Mesodermal cell (in vitro differentiated cells): ENCODE measurements around the gene PIGZ.

ENCODE experiments used
- H3K27ac ChIP-seq: 2 replicates; pipeline ENCODE4 v1.7.0; 2013; ENCODE audit warnings: mild to moderate bottlenecking, low read depth, low read length, moderate library complexity; ENCODE audit not compliant: severe bottlenecking
- H3K36me3 ChIP-seq: 2 replicates; pipeline ENCODE4 v1.7.1; 2013; ENCODE audit warnings: mild to moderate bottlenecking, low read length, moderate library complexity; ENCODE audit not compliant: control insufficient read depth, insufficient read depth
- H3K4me1 ChIP-seq: one replicate; pipeline ENCODE4 v1.7.1; 2013; ENCODE audit warnings: mild to moderate bottlenecking, low read length; ENCODE audit not compliant: insufficient read depth, control insufficient read depth, poor library complexity, severe bottlenecking
- H3K4me3 ChIP-seq: 2 replicates; pipeline ENCODE4 v1.7.0; 2013; ENCODE audit warnings: low read length, control low read depth, mild to moderate bottlenecking; ENCODE audit not compliant: insufficient read depth, poor library complexity, severe bottlenecking; ENCODE audit errors: extremely low read depth
- H3K9me3 ChIP-seq: 2 replicates; pipeline ENCODE4 v1.7.1; 2013; ENCODE audit warnings: mild to moderate bottlenecking, low read length, moderate library complexity; ENCODE audit not compliant: control insufficient read depth
- WGBS, 2 experiments: methylation state at CpG; one replicate each; pipeline ENCODE4 v1.1.5; 2013; ENCODE audit warnings: missing lambda C conversion rate in 2 of 2; ENCODE audit not compliant: insufficient coverage in 2 of 2; 5-methylcytosine and 5-hydroxymethylcytosine counted together

The PIGZ gene

GRCh38 chr3:197008436-197009209, 40.0 kb upstream of the PIGZ start:
- H3K4me3 ChIP-seq: no peak overlapping the region

GRCh38 chr3:197007953-197008352, 39.3 kb upstream of the PIGZ start:
- Histone ChIP-seq H3K27ac (no peak overlapping the region), H3K36me3 (no peaks in the 10 kb centered on the region), H3K4me3 (no peak overlapping the region), H3K4me1 (no peaks in the 10 kb centered on the region), H3K9me3 (no peaks in the 10 kb centered on the region)
- WGBS, 2 experiments: 84 to 96% methylated on average over 7 to 8 of the region's 8 CpGs

More at GRCh38 chr3:197008436-197009209, 40.0 kb upstream of the PIGZ start:
- Histone ChIP-seq H3K36me3 (no peaks in the 10 kb centered on the region), H3K4me1 (no peaks in the 10 kb centered on the region), H3K27ac (no peak overlapping the region), H3K9me3 (no peaks in the 10 kb centered on the region)
- 94 to 98% methylated on average over 14 to 18 of the region's 27 CpGs for WGBS, 2 experiments

GRCh38 chr3:197007296-197007940, 38.8 kb upstream of the PIGZ start:
- no peaks in the 10 kb centered on the region for H3K36me3 ChIP-seq
- H3K4me3 ChIP-seq: no peak overlapping the region
- 82 to 86% methylated on average over 6 to 7 of the region's 12 CpGs for WGBS, 2 experiments
- no peaks in the 10 kb centered on the region for H3K9me3 ChIP-seq
- no peak overlapping the region for H3K27ac ChIP-seq
- no peaks in the 10 kb centered on the region for H3K4me1 ChIP-seq

GRCh38 chr3:197006860-197007259, 38.2 kb upstream of the PIGZ start:
- 97 to 100% methylated on average over 4 of the region's 5 CpGs for WGBS, 2 experiments
- no peaks in the 10 kb centered on the region for H3K9me3 ChIP-seq

GRCh38 chr3:197006446-197006845, 37.8 kb upstream of the PIGZ start:
- 91 to 92% methylated on average over 5 to 11 of the region's 11 CpGs for WGBS, 2 experiments
- Histone ChIP-seq H3K36me3 (no peaks in the 10 kb centered on the region), H3K4me1 (no peaks in the 10 kb centered on the region)

More at GRCh38 chr3:197006860-197007259, 38.2 kb upstream of the PIGZ start:
- Histone ChIP-seq H3K4me1 (no peaks in the 10 kb centered on the region), H3K4me3 (no peak overlapping the region), H3K36me3 (no peaks in the 10 kb centered on the region), H3K27ac (no peak overlapping the region)

GRCh38 chr3:197003461-197004385, 35.1 kb upstream of the PIGZ start:
- Histone ChIP-seq H3K4me3 (peak overlapping the region; percentile 46), H3K4me1 (no peaks in the 10 kb centered on the region), H3K36me3 (no peaks in the 10 kb centered on the region), H3K9me3 (no peaks in the 10 kb centered on the region), H3K27ac (no peak overlapping the region)
- 35 to 37% methylated on average over 34 to 41 of the region's 61 CpGs for WGBS, 2 experiments

More at GRCh38 chr3:197006446-197006845, 37.8 kb upstream of the PIGZ start:
- Histone ChIP-seq H3K27ac (no peak overlapping the region), H3K9me3 (no peaks in the 10 kb centered on the region), H3K4me3 (no peak overlapping the region)

GRCh38 chr3:197002701-197003454, 34.2 kb upstream of the PIGZ start:
- H3K4me3 ChIP-seq: peak overlapping the region; percentile 46
- 2 to 3% methylated on average over 82 to 92 of the region's 113 CpGs for WGBS, 2 experiments
- no peak overlapping the region for H3K27ac ChIP-seq
- H3K9me3 ChIP-seq: no peaks in the 10 kb centered on the region
- H3K36me3 ChIP-seq: no peaks in the 10 kb centered on the region
- H3K4me1 ChIP-seq: no peaks in the 10 kb centered on the region

- 75 to 77% methylated on average over 26 to 42 of the region's 55 CpGs for WGBS, 2 experiments
- H3K9me3 ChIP-seq: no peaks in the 10 kb centered on the region
- no peaks in the 10 kb centered on the region for H3K36me3 ChIP-seq
- H3K4me3 ChIP-seq: peak overlapping the region; percentile 11
- peak overlapping the region; percentile 10 for H3K27ac ChIP-seq
- H3K4me1 ChIP-seq: no peaks in the 10 kb centered on the region
These were observed 33.5 kb upstream of the PIGZ start for GRCh38 chr3:197001972-197002700.

GRCh38 chr3:197001106-197001971, 32.7 kb upstream of the PIGZ start:
- no peaks in the 10 kb centered on the region for H3K9me3 ChIP-seq
- no peak overlapping the region for H3K27ac ChIP-seq
- WGBS, 2 experiments: 96 to 97% methylated on average over 11 of the region's 20 CpGs
- H3K4me1 ChIP-seq: no peaks in the 10 kb centered on the region
- no peak overlapping the region for H3K4me3 ChIP-seq
- H3K36me3 ChIP-seq: no peaks in the 10 kb centered on the region
